ENCODE data around the gene CPNE6.

DNA sequence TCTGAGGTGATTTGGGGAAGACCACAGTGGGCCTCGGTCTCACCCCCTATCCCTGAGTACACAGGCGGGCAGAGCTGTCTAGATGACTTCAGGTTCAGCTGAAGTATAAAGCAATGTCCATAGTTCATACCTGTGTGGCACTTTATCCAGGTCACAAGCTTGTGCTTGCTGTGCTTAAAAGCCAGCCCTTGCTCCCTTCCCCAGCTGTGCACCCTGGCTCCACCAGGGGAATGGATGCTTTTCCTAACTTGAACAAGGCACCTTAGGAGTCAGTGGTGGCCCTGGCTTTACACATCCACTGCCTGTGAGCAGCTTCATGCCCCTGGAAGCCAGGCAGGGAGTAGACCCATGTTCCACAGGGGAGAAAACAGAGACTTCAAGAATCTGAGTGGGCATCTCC, 14.1 kb upstream of the CPNE6 start:
- TF ChIP-seq ZBTB34 (CRISPR knock-in tag; IDR thresholded peaks at IDR 0.05): no peak
- TF ChIP-seq, protein P1, sequence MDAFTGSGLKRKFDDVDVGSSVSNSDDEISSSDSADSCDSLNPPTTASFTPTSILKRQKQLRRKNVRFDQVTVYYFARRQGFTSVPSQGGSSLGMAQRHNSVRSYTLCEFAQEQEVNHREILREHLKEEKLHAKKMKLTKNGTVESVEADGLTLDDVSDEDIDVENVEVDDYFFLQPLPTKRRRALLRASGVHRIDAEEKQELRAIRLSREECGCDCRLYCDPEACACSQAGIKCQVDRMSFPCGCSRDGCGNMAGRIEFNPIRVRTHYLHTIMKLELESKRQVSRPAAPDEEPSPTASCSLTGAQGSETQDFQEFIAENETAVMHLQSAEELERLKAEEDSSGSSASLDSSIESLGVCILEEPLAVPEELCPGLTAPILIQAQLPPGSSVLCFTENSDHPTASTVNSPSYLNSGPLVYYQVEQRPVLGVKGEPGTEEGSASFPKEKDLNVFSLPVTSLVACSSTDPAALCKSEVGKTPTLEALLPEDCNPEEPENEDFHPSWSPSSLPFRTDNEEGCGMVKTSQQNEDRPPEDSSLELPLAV (CRISPR knock-in tag; conservative IDR thresholded peaks at IDR 0.05; ENCODE audit: low read depth): no peak
- no peak for TF ChIP-seq ZNF878 (CRISPR knock-in tag; IDR thresholded peaks at IDR 0.05)
- no peak for TF ChIP-seq RFX5 (IDR thresholded peaks at IDR 0.05; ENCODE audit: low read depth, low read length)
- TF ChIP-seq ETV6 (CRISPR knock-in tag; conservative IDR thresholded peaks at IDR 0.05): no peak
- no peak for TF ChIP-seq MYC (CRISPR knock-in tag; IDR thresholded peaks at IDR 0.05; ENCODE audit: borderline replicate concordance)
- no peak for TF ChIP-seq CTCF (CRISPR knock-in tag; IDR thresholded peaks at IDR 0.05)
- no peak for TF ChIP-seq ELF4 (CRISPR knock-in tag; IDR thresholded peaks at IDR 0.05; ENCODE audit: borderline replicate concordance)
- no peak for TF ChIP-seq ZNF567 (CRISPR knock-in tag; IDR thresholded peaks at IDR 0.05; ENCODE audit: borderline replicate concordance)
- no peak for TF ChIP-seq HOXA9 (CRISPR knock-in tag; IDR thresholded peaks at IDR 0.05; ENCODE audit: borderline replicate concordance)
- TF ChIP-seq STAG1 (CRISPR knock-in tag; IDR thresholded peaks at IDR 0.05): no peak
- no peak for TF ChIP-seq TBL1XR1 (IDR thresholded peaks at IDR 0.05; ENCODE audit: borderline replicate concordance, low read length, partially characterized antibody)
- TF ChIP-seq AHDC1 (CRISPR knock-in tag; IDR thresholded peaks at IDR 0.05; ENCODE audit: borderline replicate concordance): no peak

Data from HepG2 (cell line).